GM19324 (cell line): ENCODE measurements around the gene TECTB.

Experiments used
- ATAC-seq: cut with Tn5 transposase; IDR thresholded peaks from one replicate; pipeline ENCODE4 v1.9.1; 2021; ENCODE audit warnings: mild to moderate bottlenecking, moderate library complexity; ENCODE audit not compliant: unreplicated experiment, low FRiP score

The TECTB gene

DNA sequence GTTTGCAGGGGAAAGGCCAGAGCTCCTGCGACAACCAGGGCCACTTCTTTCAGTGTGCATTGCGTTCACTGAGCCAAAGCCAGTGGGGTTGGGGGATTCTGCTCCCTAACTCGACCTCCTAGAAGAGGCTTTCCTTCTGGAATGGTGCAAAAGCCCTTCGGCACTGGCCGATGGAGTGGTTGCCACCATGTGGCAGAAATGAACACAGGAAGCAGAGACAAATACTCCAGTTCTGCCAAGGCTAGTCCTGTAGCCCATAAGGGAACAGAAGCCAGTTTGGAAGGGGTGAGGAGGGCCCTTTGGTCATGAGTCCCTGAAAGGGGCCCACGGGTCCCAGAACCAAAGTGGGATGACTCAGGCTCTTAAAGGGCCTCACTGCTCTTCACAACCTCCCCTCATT is 61.1 kb downstream of the TECTB start:
- ATAC-seq = no peak

DNA sequence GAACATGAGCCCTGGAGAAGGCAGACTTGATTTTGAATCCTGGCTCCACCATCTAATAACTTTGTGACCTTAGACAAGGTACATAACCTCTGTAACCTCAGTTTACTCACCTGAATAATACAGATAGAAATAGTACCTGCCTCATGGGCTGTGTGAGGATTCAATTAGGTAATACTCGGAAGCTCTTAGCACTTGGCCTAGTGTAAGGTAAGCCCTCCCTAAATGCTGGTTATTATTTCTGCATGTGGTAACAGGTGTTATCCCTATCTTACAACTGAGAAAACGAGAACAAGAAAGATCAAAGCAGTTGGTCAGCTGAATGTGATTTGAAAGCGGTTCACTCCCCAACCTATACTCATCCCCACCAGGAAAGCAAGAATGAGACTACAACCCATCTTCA is 62.0 kb downstream of the TECTB start:
- ATAC-seq = no peak

DNA sequence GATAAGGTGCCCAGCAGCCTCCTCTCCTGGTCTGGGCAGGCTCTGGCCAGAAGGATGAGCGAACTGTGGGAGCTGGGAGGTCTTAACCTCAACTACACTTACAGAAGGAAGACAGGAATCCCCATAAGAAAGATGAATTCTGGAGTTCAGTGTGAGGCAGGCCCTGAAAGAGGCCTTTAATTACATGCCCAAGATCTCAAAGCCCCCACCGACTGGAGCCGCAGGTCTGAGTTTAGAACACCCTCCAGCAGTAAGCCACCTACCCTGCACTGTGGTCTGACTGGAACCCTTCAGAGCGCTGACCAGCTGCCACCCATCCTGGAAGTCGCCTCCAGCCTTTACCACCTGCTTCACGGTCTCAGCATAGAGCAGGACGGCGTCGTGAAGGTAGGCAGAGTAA is 62.5 kb downstream of the TECTB start:
- no peak for ATAC-seq

- ATAC-seq = no peak
Measured at GRCh38 chr10:112346774-112347173, 63.6 kb downstream of the TECTB start.

DNA sequence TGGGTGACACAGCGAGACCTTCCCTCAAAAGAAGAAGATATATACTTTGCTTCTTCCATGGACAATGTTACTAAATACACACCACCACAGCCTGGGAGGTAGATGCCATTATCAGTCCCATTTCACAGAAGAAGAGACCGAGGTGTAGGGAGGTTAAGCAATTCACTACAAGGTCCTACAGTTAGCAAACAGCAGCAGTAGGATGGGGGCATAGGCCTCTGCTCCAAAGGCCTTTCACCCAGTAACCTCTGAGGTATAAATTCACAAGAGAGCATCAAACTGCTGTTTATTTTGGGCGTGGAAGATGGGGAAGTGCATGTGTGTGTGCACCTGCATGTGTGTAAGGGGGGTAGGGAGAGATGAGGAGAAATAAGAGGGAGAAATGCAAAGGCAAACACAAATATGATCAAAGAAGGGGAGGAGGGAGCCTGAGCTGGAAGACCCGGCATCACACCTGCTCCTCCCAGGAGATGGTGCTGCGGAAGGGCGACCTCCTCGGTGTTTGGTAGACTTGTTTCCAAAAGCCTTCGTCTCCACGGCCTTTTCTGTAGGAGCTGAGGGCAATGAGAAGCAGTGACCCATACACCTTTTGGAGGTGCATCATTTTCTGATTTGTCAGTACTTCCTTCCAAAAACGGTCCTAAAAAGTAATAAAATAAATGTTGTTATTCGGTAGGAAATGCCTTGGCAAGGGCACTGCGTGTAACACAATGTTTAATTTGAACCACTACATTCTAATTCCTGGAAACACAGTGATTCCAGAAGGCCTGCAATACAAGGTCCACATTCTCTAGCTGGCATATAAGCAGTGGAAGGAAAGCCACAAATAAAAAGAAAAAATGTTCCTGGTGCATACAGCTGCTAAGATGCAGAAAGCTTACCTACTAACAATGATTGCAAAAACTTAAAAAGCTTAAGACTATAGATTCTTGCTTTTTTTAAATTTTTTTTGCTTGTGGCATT is 64.8 kb downstream of the TECTB start:
- no peak for ATAC-seq

DNA sequence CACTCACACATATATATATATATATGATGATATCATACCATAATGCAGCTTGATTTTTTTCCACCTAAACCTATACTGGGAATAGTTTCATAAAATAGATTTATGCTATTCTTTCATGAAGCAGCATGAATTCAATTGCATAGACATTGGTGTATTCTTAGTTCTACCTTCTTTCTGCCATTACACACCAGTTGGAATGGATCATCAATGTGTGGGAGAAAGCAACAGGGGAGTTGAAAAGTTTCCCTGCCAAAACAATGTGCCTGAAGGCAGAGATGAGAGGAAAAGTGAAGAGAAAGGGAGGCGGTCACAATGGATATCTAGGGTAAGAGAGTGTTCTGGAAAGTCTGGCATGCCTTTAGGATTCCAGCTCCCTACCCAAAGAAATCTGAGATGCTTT is 65.6 kb downstream of the TECTB start:
- ATAC-seq = no peak

- ATAC-seq = no peak
Measured at GRCh38 chr10:112349521-112350085, 66.4 kb downstream of the TECTB start.

DNA sequence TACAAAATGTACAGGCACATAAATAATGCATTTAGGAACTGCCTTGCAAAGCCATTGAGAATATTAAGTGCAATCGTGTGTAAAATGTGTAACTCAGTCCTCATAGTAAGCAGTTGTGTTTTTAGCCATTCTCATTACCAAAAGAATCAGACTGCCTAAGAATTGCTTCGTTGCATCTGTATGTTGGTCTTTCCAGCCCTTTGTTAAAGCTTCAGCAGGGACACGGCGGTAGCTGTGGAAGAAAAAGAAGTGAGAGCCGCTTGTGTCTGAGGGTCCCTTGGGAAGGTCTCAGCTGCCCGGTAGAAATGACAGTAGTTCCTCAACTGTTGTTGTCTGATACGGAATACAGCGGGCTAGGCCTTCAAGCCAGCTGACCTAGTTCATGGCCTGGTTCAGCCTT is 67.9 kb downstream of the TECTB start:
- no peak for ATAC-seq

DNA sequence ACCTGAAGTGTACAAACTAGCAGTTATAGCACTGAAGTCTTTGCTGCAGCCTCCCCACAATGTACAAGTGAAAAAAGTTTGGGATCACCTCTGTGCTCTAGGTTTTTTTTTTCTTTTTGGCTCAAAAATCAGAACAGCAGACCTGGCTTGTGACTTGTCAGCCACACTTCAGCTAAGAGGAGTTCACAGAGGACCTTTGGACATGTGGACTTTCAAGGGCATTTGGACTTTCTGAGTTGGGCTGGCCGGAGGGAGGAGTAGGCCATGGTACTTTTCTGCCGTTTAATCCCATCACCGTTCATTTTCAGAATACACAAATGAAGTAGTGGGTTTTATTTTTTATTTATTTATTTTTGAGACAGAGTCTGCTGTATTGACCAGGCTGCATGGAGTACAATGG is 68.8 kb downstream of the TECTB start:
- no peak for ATAC-seq

DNA sequence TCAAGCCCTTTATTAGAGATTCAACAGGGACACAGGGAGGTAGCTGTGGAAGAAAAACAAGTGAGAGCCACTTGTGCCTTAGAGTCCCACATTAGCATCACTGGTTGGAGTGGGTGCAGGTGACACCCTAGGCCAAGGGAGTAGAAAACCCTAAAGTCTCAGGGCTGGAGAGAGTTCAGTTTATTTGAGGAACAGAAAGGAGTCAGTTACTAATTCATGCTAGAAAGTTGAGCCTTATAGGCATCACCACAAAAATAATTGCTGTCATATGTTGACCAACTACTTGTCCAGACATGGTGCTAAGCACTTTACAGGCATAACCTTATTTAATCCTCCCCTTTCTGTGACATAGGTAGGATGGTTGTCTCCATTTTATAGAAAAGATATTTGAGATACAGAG is 69.8 kb downstream of the TECTB start:
- ATAC-seq = no peak
